ENCODE measurements around the gene REV3L. TPM values are rescaled to one million over a fixed set of nuclear protein-coding genes. Genes with fewer than 3 reads are reported as not detected.

REV3L gene
- total and polyA plus RNA-seq, 2 of the 13 experiments (the other 11 are each of a cell fraction or from before 2014, with no cell fraction given) = 12.8 to 31.3 TPM

GRCh38 chr6:111269401-111269970 is 213.5 kb downstream of the REV3L start:
- ChIA-PET POLR2A (no interaction called here), CTCF (ENCODE audit: low intra/inter-chr PET ratio, low total read pairs) (no interaction called here)
- DNase-seq (ENCODE audit: low spot score) (no peak), ATAC-seq (no peak), FAIRE-seq (no peak)
- Histone ChIP-seq H3K36me3 (replicated peaks in 1 of 2; ENCODE audit: control insufficient read depth in 1 of 2, insufficient read depth in 2 of 2, low read length in 2 of 2) (peaks cover 5 to 40% of the 10 kb centered on the region in 2 experiments), H3K9me3 (ENCODE audit: low read length) (peaks cover 12% of the 10 kb centered on the region), H3K4me2 (ENCODE audit: low read depth, low read length) (no peak overlapping the region), H4K20me1 (ENCODE audit: insufficient read depth, low read length) (no peaks in the 10 kb centered on the region), H3K4me1 (ENCODE audit: insufficient read depth, low read length) (no peaks in the 10 kb centered on the region), H3K27me3 (ENCODE audit: control insufficient read depth in 1 of 2, insufficient read depth in 2 of 2, low read length in 2 of 2) (no peaks in the 10 kb centered on the region), H2AFZ (ENCODE audit: low read length) (no peak overlapping the region), H3K4me3 (replicated peaks in 1 of 3; ENCODE audit: insufficient read depth in 1 of 3, low read depth in 2 of 3, low read length in 3 of 3) (no peak overlapping the region), H3K9ac (ENCODE audit: insufficient read depth, low read depth, low read length) (no peak overlapping the region), H3K79me2 (ENCODE audit: insufficient read depth, low read length) (no peaks in the 10 kb centered on the region), H3K27ac (ENCODE audit: extremely low read length, insufficient read depth, low read length) (no peak overlapping the region)
- intact Hi-C loops (cut with micrococcal nuclease; ENCODE audit: unreplicated experiment) (no loop called here), in situ Hi-C loops (cut with HindIII; ENCODE audit: extremely low pct_ligation_motif_present, low pct_unique_long_range_greater_than_20kb) (no loop called here)
- TF ChIP-seq TCF12 (IDR thresholded peaks at IDR 0.05) (no peak), TCF12 (CRISPR knock-in tag; IDR thresholded peaks at IDR 0.05) (no peak), ZNF597 (CRISPR knock-in tag; IDR thresholded peaks at IDR 0.05) (no peak), KLF13 (CRISPR knock-in tag; IDR thresholded peaks at IDR 0.05) (no peak)
- WGBS (ENCODE audit: low lambda C conversion rate) = 100% methylated on average over 1 of the region's 1 CpG
- BruUV-seq (replicated peaks) = no TSS peak

- DNase-seq (ENCODE audit: low spot score) = no peak
- no peak overlapping the region for H3K4me2 ChIP-seq (ENCODE audit: low read depth, low read length)
- H3K9ac ChIP-seq (ENCODE audit: insufficient read depth, low read depth, low read length) = no peak overlapping the region
- no peak overlapping the region for H3K27ac ChIP-seq (ENCODE audit: extremely low read length, insufficient read depth, low read length)
- WGBS (ENCODE audit: low lambda C conversion rate) = 98% methylated on average over 7 of the region's 7 CpGs
- no peak for FAIRE-seq
- ChIA-PET POLR2A (no interaction called here), CTCF (ENCODE audit: low intra/inter-chr PET ratio, low total read pairs) (no interaction called here)
- H3K79me2 ChIP-seq (ENCODE audit: insufficient read depth, low read length) = no peaks in the 10 kb centered on the region
- in situ Hi-C loops (cut with HindIII; ENCODE audit: extremely low pct_ligation_motif_present, low pct_unique_long_range_greater_than_20kb) (no loop called here), intact Hi-C loops (cut with micrococcal nuclease; ENCODE audit: unreplicated experiment) (no loop called here)
- H3K4me3 ChIP-seq (replicated peaks in 1 of 3; ENCODE audit: insufficient read depth in 1 of 3, low read depth in 2 of 3, low read length in 3 of 3) = no peak overlapping the region
- no peak overlapping the region for H2AFZ ChIP-seq (ENCODE audit: low read length)
- peaks cover 5 to 35% of the 10 kb centered on the region in 2 experiments for H3K36me3 ChIP-seq (replicated peaks in 1 of 2; ENCODE audit: control insufficient read depth in 1 of 2, insufficient read depth in 2 of 2, low read length in 2 of 2)
- no peaks in the 10 kb centered on the region for H3K9me3 ChIP-seq (ENCODE audit: low read length)
- ATAC-seq = no peak
- H4K20me1 ChIP-seq (ENCODE audit: insufficient read depth, low read length) = no peaks in the 10 kb centered on the region
- BruUV-seq (replicated peaks) = no TSS peak
- 0 out of 2 replicates have a peak, but pooled peaks cover under 1% of the 10 kb centered on the region for H3K4me1 ChIP-seq (ENCODE audit: insufficient read depth, low read length)
- H3K27me3 ChIP-seq (ENCODE audit: control insufficient read depth in 1 of 2, insufficient read depth in 2 of 2, low read length in 2 of 2) = no peaks in the 10 kb centered on the region
- TF ChIP-seq ZNF205 (CRISPR knock-in tag; IDR thresholded peaks at IDR 0.05) = no peak
- no peak for TF ChIP-seq RFX5 (IDR thresholded peaks at IDR 0.05; ENCODE audit: low read depth, low read length)
- no peak for TF ChIP-seq ZNF570 (CRISPR knock-in tag; IDR thresholded peaks at IDR 0.05; ENCODE audit: borderline replicate concordance)
- no peak for TF ChIP-seq EZH2 (conservative IDR thresholded peaks at IDR 0.05; ENCODE audit: low read depth, low read length)
- no peak for TF ChIP-seq MLXIP (CRISPR knock-in tag; IDR thresholded peaks at IDR 0.05; ENCODE audit: borderline replicate concordance)
- TF ChIP-seq NFE2 (CRISPR knock-in tag; IDR thresholded peaks at IDR 0.05) = no peak
- TF ChIP-seq PRDM4 (CRISPR knock-in tag; IDR thresholded peaks at IDR 0.05; ENCODE audit: borderline replicate concordance) = no peak
These were observed 215.2 kb downstream of the REV3L start for GRCh38 chr6:111267764-111268333.

All from HepG2 (cell line).